Stimulated activated CD8-positive, alpha-beta memory T cell treated with anti-CD3 and anti-CD28 coated beads, Interleukin-15, amount 100 ng/mL, for 1 hour (primary cell): ENCODE measurements around the gene NBPF15.
"Not testable (repeated sequence)": the region's sequence is repeated elsewhere in the genome, so short reads cannot be mapped to it uniquely, and the experiment has no call there.

ENCODE experiments used
- DNase-seq: peaks from one replicate; pipeline ENCODE4 v3.0.0-alpha.2; 2020; ENCODE audit warnings: low read depth

The NBPF15 gene

DNA sequence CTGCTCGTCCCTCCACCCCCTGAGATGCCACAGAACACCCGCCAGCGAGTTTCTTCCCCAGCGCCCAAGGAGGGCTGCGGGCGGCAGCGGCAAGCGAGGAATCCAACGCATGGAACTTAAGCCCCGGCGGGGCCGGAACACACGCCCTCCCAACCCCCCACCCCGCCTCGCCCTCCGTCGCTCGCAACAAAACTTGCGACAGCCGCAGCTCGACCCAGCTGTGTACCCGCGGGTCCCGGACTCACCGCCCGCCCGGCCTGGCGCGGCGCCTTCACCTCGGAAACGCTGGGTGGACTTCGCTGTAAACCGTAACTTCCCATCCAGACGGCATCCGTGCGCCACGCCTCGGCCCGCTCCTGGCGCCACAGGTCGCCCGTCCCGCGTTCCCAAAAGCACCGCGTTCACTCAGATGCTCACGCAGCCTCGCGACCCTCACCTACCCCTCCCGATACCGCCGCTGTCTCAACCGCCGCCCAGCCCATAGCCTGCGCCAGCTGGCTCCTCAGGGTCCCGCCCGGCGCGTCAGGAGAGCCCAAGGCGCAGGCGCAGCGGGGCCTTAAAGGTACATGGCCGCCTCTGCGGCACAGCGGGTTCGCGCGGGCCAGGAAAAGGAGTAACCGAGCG is at the start of gene NBPF15:
TSS of gene NBPF15 (minus strand) at position 534 of the 624 bp plus-strand sequence. CDS start 21,666 bp downstream, outside the sequence.
- peak; percentile 28 for DNase-seq

DNA sequence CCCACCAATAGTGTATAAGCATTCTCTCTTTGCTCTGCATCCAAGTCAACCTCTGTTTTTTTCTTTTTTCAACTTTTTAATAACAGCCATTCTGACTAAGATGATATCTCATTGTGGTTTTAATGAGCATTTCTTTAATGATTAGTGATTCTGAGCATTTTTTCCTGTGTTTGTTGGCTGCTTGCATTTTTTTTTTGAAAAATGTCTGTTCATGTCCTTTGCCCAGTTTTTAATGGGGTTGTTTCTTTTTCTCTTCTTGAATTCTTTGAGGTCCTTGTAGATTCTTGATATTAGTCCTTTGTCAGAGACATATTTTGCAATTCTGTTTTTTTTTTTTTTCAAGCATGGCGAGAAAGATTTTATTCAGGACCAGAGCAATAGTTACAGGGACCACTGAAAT is 35.0 kb upstream of the NBPF15 start:
- not testable (repeated sequence) for DNase-seq

- not testable (repeated sequence) for DNase-seq
Observed at GRCh38 chr1:144494130-144494529, 32.7 kb upstream of the NBPF15 start.

- DNase-seq, result not testable (repeated sequence)
Observed at GRCh38 chr1:144490394-144490793, 28.9 kb upstream of the NBPF15 start.

GRCh38 chr1:144487002-144487401 is 25.5 kb upstream of the NBPF15 start:
- DNase-seq, result not testable (repeated sequence)

- not testable (repeated sequence) for DNase-seq
Observed at GRCh38 chr1:144485048-144485993, 23.9 kb upstream of the NBPF15 start.

- not testable (repeated sequence) for DNase-seq
Observed at GRCh38 chr1:144473897-144474296, 12.4 kb upstream of the NBPF15 start.

GRCh38 chr1:144471434-144471833 is 10.0 kb upstream of the NBPF15 start:
- DNase-seq, result not testable (repeated sequence)

DNA sequence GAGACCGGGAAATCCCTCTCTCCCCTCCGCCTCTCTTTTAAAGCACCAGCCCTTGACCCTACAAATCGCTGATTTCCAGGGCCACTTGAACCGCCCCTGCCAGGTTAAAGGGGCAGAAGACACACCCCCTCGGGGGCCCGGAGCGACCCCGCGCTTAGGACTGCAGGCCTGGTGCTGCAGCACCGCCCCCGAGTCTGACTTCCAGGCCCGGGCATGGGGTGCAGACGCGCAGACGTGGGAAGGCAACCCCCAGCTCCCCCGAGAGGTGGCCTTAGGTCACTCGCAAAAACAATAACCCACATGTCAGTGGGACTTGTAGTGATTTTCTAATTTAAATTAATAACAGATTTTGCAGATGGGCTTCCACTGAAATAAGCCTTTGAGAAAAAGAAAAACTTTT is 309 bp upstream of the NBPF15 start:
- DNase-seq, result not testable (repeated sequence)

- DNase-seq, result not testable (repeated sequence)
Observed at GRCh38 chr1:144460686-144461085, 783 bp downstream of the NBPF15 start.

- DNase-seq, result not testable (repeated sequence)
Observed at GRCh38 chr1:144442402-144442801, 19.1 kb downstream of the NBPF15 start.

DNA sequence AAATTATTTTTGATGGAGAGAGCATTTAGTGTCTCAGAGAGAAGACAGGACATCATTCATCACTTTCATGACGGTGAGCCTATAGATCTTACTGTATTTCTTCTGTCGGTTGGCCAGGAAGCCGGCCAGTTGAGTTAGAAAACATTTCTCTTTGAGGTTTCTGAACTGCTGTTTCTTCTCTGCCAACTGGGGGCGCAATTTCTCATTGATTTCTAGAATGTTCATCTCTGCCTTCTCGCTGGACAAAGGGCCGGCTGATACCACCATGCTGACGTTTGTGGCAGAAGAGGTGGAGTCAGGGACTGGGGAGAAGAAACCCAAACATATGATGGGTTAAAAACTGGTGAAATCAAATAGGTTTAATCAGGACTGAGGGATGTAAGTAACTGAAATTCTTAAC is 21.7 kb downstream of the NBPF15 start:
- DNase-seq, result not testable (repeated sequence)

DNA sequence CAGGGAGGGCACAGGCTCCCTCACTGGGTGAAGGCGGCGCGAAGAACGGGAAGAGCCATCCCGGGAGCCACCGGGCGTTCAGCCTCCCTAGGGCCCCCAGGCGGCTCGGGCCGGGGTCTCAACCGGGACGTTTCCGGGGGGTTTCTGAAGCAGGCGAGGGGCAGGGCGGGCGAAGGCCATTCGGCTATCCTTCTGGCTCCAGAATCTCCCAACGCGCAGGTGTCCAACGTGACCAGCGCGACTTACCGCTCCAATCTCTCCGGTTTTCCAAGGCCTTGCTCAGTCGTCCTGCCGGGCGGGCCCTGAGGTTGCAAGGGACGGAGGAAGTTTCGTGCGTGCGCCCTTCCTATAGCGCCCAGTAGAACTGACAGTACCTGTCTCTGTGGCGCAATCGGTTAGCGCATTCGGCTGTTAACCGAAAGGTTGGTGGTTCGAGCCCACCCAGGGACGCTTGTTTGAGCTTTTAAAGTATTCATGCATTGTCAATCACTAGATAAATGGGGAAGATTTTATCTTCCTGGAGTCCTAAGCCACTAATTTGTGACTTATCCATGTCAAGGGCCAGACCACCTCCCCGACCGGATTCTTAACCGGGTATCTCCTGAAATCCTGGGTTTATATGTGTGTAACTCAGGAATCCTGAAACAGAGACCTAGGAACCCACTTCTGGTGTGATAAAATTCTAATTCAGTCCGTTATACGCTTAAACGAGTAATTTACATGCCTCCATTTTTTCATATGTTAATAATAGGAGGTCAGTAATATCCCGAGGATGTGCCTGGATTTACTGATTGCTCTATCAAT is 42.4 kb downstream of the NBPF15 start:
- peak; percentile 12 for DNase-seq

GRCh38 chr1:144413404-144414118 is 47.9 kb downstream of the NBPF15 start:
- DNase-seq, result not testable (repeated sequence)

- DNase-seq, result peak; percentile 75
Observed at GRCh38 chr1:144412491-144413403, 48.7 kb downstream of the NBPF15 start.

DNA sequence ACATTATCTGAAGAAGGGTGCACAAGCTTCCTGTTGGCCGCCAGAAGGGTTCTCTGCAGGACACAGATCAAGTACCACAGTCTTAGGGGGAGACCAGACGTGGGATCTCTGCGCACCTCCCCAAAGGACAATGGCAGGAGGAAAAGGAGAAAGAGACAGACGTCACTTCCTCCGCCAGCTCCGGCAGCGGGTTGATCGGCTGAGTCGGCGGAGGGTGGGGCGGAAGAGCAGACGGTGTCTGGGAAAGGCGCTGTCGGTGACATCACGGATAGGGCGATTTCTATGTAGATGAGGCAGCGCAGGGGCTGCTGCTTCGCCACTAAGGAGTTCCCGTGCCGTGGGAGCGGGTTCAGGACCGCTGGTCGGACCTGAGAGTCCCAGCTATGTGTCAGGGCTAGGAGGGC is 49.4 kb downstream of the NBPF15 start:
- DNase-seq, result peak; percentile 46

DNA sequence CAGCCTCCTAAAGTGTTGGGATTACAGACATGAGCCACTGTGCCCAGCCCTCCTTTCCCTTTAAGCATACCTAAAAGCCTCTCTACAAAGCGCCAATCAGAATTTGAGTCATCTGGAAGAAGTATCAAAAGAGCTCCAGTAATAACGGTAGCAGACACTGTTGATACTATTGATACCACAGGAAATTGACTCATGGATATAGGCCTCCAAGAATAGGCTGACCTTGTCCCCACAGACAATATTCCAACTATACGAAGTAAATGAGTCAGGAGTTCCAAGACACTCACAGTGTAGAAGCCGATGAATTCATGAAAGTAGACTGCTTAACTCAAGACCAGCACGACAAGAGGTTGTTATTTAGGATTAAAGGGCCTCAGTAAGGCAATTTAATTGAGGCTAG is 58.7 kb downstream of the NBPF15 start:
- not testable (repeated sequence) for DNase-seq

GRCh38 chr1:144371651-144372050 is 89.8 kb downstream of the NBPF15 start:
- not testable (repeated sequence) for DNase-seq
